Fibroblast of the aortic adventitia (primary cell): ENCODE results near the gene SLC17A1. TPM values are rescaled to one million over a fixed set of nuclear protein-coding genes. Genes with fewer than 3 reads are reported as not detected.

Source experiments
- DNase-seq: peaks from one replicate; pipeline ENCODE4 v3.0.0-alpha.2; 2010; ENCODE audit warnings: low read depth
- H3K4me3 ChIP-seq: 2 replicates; pipeline ENCODE4 v1.5.1; 2011; ENCODE audit warnings: low read depth, mild to moderate bottlenecking, control low read depth, low read length, moderate library complexity
- CTCF ChIP-seq: IDR thresholded peaks from 2 replicates; pipeline ENCODE4 v1.5.1; 2011; ENCODE audit warnings: mild to moderate bottlenecking, low read length, control low read depth, inconsistent platforms; ENCODE audit not compliant: insufficient read depth
- total RNA-seq: library from RNA; depleted of rRNA; stranded (reverse); fragments of >200 nt; gene quantifications from 2 replicates; pipeline ENCODE4 v1.2.3, GENCODE V29; 2012; ENCODE audit warnings: low replicate concordance

The SLC17A1 gene
- total RNA-seq, 1 donor = not detected

GRCh38 chr6:25833136-25833535 is 1.3 kb upstream of the SLC17A1 start:
- DNase-seq = no peak

GRCh38 chr6:25832670-25833069 is 818 bp upstream of the SLC17A1 start:
- no peak for DNase-seq
- TF ChIP-seq CTCF = no peak
- H3K4me3 ChIP-seq = no peak overlapping the region

More at GRCh38 chr6:25833136-25833535, 1.3 kb upstream of the SLC17A1 start:
- no peak overlapping the region for H3K4me3 ChIP-seq
- no peak for TF ChIP-seq CTCF

GRCh38 chr6:25832307-25832662 is 433 bp upstream of the SLC17A1 start:
- no peak for DNase-seq
- no peak overlapping the region for H3K4me3 ChIP-seq
- TF ChIP-seq CTCF = no peak

GRCh38 chr6:25830458-25830857 is 1.4 kb downstream of the SLC17A1 start:
- TF ChIP-seq CTCF = no peak
- no peak for DNase-seq

GRCh38 chr6:25829375-25829774 is 2.5 kb downstream of the SLC17A1 start:
- no peak for DNase-seq
- TF ChIP-seq CTCF = no peak
- H3K4me3 ChIP-seq = no peak overlapping the region

More at GRCh38 chr6:25830458-25830857, 1.4 kb downstream of the SLC17A1 start:
- no peak overlapping the region for H3K4me3 ChIP-seq

- TF ChIP-seq CTCF = no peak
- DNase-seq = no peak
- no peak overlapping the region for H3K4me3 ChIP-seq
Observed at GRCh38 chr6:25821341-25821740, 10.5 kb downstream of the SLC17A1 start.

- H3K4me3 ChIP-seq = no peak overlapping the region
- TF ChIP-seq CTCF = no peak
- no peak for DNase-seq
Observed at GRCh38 chr6:25816252-25816651, 15.6 kb downstream of the SLC17A1 start.
